DND-41 (cell line): ENCODE data around the gene MAP3K12.

Source experiments
- EZH2 ChIP-seq: IDR thresholded peaks from 3 replicates; pipeline ENCODE4 v1.6.1; 2012; ENCODE audit warnings: borderline replicate concordance, low read depth, mild to moderate bottlenecking, moderate library complexity, low read length, inconsistent platforms; ENCODE audit not compliant: severe bottlenecking
- TF ChIP-seq, protein P1 (sequence below): IDR thresholded peaks from 2 replicates; pipeline ENCODE4 v1.5.1; 2012; ENCODE audit warnings: borderline replicate concordance, low read length, moderate library complexity, mild to moderate bottlenecking; ENCODE audit not compliant: poor library complexity, severe bottlenecking; ENCODE audit errors: extremely low read depth

- TF ChIP-seq, protein P1, sequence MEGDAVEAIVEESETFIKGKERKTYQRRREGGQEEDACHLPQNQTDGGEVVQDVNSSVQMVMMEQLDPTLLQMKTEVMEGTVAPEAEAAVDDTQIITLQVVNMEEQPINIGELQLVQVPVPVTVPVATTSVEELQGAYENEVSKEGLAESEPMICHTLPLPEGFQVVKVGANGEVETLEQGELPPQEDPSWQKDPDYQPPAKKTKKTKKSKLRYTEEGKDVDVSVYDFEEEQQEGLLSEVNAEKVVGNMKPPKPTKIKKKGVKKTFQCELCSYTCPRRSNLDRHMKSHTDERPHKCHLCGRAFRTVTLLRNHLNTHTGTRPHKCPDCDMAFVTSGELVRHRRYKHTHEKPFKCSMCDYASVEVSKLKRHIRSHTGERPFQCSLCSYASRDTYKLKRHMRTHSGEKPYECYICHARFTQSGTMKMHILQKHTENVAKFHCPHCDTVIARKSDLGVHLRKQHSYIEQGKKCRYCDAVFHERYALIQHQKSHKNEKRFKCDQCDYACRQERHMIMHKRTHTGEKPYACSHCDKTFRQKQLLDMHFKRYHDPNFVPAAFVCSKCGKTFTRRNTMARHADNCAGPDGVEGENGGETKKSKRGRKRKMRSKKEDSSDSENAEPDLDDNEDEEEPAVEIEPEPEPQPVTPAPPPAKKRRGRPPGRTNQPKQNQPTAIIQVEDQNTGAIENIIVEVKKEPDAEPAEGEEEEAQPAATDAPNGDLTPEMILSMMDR = no peak
- no peak for TF ChIP-seq EZH2
Measured at GRCh38 chr12:53484686-53485575, 14.3 kb downstream of the MAP3K12 start.
